HG02571 (cell line): ENCODE measurements around the gene SCAMP1.

Experiments
- ATAC-seq: cut with Tn5 transposase; IDR thresholded peaks from one replicate; pipeline ENCODE4 v1.9.1; 2021; ENCODE audit warnings: mild to moderate bottlenecking, moderate library complexity; ENCODE audit not compliant: unreplicated experiment

Gene SCAMP1

GRCh38 chr5:78511121-78511906 lies 150.9 kb downstream of the SCAMP1 start:
- no peak for ATAC-seq

DNA sequence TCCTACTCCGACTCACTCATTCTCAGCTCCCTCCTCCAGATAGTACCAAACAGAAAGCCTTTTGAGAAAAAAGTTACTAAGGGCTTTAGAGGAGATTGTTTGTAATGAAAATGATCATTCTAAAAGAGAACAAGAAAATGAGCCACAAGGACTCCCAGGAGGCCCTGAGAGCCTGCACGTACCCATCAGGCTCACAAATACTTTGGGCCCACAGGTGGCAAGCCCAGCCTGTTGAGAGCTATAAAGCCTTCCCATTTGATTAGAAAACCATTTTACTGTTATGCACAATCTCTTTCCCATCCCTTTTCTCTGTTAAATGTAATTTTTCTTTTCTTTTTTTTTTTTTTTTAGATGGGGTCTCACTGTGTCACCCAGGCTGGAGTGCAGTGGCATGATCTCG lies 152.0 kb downstream of the SCAMP1 start:
- ATAC-seq, result no peak

DNA sequence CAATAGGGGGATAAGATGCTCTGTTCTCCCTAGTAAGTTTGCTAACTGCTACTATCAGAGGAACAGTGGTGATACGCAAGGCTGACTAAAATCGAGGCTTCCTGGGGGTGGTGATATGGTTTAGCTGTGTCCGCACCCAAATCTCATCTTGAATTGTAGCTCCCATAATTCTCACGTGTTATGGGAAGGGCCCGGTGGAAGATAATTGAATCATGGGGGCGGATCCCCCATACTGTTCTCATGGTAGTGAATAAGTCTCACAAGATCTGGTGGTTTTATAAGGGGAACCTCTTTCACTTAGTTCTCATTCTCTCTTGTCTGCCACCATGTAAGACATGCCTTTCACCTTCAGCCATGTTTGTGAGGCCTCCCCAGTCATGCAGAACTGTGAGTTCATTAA lies 153.0 kb downstream of the SCAMP1 start:
- ATAC-seq, result no peak

DNA sequence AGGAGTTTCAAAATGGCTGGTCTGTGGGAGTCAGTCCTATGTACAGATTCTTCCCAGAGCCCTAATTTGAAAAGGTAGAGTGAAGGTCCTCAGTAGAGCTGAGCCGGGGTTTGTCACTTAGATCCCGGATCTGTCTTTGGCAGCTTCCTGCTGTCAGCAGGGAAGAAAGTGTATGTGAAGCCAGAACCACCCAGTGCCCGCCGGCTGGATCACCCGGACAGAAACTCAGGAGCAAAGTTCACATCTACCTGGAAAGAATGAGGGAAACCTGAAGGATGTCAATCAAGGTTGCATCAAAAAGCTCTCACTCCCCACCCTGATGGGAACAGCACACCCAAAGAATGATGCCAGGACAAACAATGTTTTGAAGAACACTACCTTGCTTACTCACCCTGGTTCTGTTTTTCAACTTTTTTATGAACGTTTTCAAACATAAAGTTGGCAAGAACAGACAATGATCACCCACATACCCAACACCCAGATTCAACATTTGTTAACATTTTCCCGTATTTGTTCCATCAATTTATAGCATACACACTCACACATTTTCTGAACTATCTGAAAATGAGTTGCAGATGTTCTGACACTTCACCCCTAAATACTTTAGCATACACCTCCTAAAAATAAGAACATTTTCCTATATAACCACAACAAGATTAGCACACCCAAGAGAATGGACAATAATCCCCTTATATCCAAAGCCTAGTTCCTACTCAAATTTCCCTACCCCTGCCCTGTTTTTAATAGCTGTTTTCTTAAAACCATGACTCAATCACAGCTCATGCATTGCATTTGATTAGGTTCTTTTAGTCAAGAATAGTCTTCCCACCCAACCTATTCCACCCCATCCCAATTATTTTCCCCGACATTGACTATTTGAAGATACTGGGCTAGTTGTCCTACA lies 154.3 kb downstream of the SCAMP1 start:
- ATAC-seq, result no peak

DNA sequence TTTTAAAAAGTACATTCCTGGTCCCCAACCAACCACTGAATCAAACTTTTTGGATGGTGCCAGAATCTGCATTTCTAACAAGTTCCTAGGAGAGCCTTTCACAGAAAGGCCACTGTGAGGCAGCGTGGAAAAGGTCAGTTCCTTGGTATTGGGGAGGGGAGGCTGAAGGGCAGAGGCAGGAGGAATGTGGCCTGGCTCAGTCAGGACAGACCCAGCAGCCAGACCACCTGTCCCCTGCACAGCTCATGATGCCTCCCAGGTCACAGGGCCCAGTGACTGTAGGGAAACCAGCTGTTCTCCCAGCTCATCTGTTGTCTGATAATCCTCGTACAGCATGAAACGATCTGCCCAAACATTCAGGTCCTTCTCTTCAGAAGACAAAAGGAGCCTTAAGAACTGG lies 155.3 kb downstream of the SCAMP1 start:
- no peak for ATAC-seq

- no peak for ATAC-seq
These were observed 158.2 kb downstream of the SCAMP1 start for GRCh38 chr5:78518365-78519197.

- no peak for ATAC-seq
These were observed 159.0 kb downstream of the SCAMP1 start for GRCh38 chr5:78519198-78519941.

- no peak for ATAC-seq
These were observed 161.0 kb downstream of the SCAMP1 start for GRCh38 chr5:78521455-78521854.

DNA sequence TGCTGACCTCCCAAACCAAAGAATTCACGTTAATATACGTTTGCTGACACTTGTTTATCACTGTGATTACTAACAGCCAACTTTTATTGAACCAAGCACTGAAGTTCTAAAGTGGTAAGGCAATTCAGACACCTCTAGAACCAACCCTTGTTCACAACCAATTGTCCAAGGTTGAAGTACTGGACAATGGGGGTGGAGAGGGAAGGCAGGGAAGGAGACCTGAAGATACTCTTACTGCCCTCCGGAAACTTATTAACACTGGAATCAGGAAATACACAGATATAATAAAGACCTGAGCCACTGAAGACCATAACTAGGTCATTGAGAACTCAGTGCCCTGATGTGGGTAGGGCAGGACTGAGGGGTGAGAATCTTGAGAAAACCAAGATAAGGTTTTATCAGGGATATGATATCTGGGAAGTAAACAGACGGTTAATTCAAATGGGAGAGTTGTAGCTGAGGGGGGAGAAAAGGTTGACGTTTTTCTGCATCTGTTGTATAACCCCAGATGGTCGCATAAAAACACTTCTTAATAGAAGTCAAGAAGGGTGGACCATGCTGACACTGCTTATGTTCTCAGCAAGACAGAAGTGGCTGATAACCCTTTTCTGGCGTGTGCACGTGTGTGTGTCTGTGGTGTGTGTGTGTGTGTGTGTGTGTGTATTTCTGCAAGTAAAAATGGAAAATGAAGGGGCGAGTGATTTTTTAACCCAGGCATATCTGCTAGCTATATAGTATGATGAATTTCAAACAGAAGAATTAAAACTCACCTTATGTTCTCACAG lies 162.3 kb downstream of the SCAMP1 start:
- ATAC-seq, result no peak

GRCh38 chr5:78523314-78524193 lies 163.1 kb downstream of the SCAMP1 start:
- ATAC-seq, result no peak

DNA sequence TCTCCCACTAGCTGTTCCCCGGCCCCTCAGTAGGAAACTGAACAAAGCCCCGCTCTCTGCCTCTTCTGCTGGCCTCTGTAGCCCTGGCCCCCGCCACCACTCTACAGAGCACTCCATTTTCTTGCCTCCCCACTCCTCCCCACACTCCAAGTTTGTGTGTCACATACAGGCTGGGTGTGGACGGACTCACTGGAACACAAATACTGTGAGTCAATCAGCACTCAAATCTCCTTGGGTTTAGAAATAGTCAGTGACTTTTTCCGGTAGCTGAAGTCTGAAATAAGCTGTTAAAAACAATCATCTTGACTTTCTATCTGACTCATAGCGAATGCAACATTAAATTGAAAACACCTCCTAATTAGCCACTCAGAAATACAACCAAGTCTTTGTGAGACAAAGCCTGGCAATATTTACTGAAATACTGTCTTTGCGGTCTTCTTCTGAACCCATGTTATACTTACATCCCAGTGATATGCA lies 165.7 kb downstream of the SCAMP1 start:
- ATAC-seq, result no peak

- ATAC-seq, result no peak
These were observed 166.8 kb downstream of the SCAMP1 start for GRCh38 chr5:78527054-78527859.

DNA sequence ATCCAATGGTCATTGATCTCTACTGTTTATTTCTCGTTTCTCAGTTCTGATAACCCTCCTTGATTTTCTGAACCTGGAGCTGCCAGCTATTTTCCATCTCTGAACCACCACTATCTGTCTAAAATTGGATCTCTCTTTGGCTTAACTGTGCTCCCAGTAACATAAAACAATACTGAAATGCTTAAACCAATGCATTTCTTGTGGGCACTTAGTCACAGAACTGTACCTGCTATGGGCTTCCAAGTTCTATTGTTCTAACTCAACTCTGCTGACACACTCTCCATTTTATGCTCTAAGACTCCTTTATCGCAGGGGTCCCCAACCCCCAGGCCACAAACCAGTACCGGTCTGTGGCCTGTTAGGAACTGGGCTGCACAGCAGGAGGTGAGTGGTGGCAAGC lies 167.5 kb downstream of the SCAMP1 start:
- no peak for ATAC-seq
